SKM-1 treated with dmso at 0.1 percent for 144 hours (cell line): ENCODE measurements around the gene SCARF2.
"Not testable (repeated sequence)": the region's sequence is repeated elsewhere in the genome, so short reads cannot be mapped to it uniquely, and the experiment has no call there.

ENCODE experiments used
- DNase-seq: peaks from one replicate; lab custom pipeline; 2025; ENCODE audit not compliant: unreplicated experiment; lab: John Stamatoyannopoulos, UW

Gene SCARF2

DNA sequence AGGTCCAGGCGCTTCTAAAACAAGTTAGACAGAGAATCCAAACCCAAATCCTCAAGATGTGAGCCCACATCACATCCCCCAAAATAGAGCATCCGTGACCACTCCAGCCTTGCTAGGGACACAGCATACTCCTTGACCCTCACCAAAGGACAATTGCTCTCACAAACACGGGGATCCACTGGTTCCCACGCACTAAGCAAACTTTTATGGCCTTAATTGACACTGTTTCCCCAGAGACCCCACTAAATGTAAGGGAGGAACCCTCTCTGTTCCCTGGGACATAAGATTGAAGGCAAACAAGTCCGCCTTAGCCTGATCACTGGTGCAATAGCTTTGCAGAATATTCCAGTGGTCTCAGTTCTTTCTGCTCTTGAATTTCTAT, 23.6 kb downstream of the SCARF2 start:
- no peak for DNase-seq

DNA sequence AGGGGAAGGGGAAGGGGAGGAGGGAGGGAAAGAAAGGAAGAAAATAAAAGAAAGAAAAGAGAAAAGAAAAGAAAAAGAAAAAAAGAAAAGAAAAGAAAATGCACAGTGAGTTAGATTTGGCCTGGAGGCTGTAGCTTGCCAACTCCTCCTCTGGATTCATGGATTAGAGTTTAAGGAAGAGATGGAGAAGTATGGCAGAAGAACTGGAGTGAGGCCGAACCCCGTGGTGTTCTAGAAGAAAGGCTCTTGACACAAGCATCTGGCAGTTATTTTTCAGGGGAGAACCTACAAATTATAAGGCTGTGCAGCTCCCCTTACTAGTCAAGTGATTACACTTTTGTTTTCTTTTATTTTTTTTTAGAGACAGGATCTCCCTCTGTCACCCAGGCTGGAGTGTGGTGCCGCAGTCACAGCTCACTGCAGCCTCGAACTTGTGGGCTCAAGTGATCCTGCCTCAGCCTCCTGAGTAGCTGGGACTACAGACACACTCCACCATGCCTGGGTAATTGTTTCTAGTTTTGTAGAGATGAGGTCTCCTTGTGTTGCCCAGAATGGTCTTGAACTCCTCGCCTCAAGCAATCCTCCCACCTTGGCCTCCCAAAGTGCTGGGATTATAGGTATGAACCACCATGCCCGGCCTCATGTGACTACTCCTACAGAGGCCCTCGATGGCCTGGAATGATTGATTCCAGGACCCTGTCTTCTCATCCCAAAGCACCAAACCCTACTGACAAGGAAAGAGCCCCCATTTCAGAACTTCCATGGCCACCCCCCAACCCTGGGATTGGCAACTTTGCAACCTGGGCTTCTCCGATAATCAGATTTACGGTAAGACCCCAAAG, 24.2 kb downstream of the SCARF2 start:
- no peak for DNase-seq

DNA sequence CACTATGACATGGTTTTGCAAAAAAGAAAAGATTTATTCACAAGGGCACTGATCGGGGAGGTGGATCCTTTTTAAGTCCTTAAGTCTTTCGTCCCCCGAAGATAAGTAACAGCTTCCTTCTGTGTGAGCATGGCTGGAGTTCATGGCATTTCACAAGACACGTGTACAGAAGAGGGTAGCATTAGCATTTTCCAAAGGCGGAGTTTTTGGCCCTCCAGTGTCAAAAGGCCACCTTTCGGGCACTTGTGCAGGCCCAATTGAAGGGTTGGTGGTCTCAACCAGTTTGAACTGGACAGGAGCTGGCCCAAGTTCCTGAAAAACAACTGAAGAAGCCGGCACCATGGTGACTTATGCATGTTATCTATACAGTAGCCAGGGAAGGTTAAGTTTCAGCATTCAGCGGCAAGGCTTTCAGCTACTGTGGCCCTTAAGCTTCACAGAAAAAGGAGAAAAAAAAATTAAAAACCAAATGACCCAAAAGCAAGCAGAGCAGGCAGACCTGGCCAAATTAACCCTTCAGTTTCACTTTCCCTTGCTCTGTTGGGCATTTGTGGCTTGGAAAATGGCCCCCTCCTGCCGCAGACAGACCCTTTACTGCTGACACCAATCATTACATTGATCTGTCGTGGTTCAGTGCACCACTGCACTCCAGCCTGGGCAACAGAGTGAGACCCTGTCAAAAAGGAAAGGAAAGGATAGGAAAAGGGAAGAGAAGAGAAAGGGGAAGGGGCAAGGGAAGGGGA, 25.0 kb downstream of the SCARF2 start:
- DNase-seq = no peak

DNA sequence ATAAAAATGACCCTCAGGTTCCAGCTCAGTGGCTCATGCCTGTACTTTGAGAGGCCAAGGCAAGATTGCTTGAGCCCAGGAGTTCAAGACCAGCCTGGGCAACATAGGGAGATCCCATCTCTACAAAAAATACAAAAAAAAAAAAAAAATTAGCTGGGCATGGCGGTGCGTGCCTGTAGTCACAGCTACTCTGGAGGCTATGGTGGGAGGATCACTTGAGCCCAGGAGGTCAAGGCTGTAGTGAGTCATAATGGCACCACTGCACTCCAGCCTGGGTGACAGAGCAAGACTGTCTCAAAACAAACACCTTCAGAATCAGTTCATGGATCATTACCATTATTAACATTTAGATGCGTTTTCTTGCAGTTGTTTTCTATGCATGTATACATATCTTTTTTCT, 28.2 kb downstream of the SCARF2 start:
- not testable (repeated sequence) for DNase-seq

DNA sequence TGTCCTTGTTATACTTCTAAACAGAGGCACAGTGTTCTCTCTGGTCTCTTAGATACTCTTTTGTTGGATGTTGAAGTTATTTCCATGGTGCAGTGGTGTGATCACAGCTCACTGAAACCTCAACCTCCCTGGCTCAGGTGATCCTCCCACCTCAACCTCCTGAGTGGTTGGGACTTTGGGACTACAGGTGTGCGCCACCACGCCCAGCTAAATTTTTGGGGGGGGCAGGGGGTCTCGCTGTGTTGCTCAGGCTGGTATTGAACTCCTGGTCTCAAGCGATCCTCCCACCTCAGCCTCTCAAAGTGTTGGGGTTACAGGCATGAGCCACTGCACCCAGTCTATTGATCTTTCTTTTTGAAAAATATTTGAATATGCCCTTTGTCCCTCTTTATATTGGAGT, 28.7 kb downstream of the SCARF2 start:
- DNase-seq = no peak

DNA sequence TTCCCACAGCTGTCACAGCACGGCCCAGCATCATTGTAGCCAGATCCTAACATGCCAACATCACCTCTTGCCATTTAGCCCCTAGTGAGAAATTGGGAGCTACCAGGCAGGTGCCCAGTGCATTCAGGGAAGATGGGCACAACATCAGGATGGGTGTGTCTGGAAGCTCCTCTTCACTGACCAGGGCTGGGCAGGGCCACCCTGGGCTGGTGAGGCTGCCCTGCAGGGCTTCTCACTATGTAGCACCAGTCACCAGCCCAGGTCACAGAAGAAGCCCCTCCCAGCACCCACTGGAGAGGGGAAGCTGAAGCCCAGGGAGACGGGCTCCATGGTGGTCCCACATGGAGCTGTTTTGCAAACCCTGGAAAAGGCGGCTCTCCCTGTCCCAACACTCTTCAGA, 29.8 kb downstream of the SCARF2 start:
- no peak for DNase-seq

DNA sequence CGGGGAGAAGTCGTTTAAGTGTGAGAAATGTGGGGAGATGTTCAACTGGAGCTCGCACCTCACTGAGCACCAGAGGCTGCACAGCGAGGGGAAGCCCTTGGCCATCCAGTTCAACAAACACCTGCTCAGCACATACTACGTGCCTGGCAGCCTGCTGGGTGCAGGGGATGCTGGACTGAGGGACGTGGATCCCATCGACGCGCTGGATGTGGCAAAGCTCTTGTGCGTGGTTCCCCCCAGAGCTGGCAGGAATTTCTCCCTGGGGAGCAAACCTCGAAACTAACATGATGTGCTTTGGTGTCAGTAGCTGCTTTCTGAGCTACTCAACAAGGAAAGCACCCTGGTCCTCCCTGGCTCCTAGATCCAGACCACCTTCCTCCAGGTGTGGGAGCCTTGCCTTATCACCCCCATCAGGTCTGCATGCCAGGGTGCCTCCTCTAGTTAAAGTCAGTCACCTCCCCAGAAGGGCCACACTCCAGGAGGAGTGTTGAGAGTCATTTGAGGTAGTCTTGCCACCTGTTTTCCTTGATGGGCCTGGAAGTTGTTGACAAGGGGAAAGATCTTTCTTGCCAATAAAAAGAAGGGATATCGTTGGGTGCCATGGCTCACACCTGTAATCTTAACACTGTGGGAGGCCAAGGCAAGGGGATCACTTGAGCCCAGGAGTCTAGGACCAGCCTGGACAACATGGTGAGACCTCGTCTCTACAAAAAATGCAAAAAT, 30.8 kb downstream of the SCARF2 start:
- DNase-seq = no peak

DNA sequence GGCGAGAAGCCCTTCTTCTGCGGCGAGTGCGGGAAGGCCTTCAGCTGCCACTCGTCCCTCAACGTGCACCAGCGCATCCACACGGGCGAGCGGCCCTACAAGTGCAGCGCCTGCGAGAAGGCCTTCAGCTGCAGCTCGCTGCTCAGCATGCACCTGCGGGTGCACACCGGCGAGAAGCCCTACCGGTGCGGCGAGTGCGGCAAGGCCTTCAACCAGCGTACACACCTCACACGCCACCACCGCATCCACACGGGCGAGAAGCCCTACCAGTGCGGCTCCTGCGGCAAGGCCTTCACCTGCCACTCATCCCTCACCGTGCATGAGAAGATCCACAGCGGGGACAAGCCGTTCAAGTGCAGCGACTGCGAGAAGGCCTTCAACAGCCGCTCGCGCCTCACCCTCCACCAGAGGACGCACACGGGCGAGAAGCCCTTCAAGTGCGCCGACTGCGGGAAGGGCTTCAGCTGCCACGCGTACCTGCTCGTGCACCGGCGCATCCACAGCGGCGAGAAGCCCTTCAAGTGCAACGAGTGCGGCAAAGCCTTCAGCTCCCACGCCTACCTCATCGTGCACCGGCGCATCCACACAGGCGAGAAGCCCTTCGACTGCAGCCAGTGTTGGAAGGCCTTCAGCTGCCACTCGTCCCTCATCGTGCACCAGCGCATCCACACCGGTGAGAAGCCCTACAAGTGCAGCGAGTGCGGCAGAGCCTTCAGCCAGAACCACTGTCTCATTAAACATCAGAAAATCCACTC, 31.5 kb downstream of the SCARF2 start:
- no peak for DNase-seq

DNA sequence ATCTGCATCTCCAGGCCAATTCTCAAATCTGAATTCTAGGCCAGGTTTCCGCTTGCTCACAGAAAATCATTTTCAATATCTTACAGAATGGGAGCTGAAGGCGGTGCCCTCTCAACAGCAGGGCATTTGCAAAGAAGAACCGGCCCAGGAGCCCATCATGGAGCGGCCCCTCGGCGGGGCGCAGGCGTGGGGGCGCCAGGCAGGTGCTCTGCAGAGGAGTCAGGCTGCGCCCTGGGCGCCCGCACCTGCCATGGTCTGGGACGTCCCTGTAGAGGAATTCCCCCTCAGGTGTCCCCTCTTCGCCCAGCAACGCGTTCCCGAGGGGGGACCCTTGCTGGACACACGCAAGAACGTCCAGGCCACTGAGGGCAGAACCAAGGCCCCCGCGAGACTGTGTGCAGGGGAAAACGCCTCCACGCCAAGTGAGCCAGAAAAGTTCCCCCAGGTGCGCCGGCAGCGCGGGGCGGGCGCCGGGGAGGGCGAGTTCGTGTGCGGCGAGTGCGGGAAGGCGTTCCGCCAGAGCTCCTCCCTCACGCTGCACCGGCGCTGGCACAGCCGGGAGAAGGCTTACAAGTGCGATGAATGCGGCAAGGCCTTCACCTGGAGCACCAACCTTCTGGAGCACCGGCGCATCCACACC, 32.2 kb downstream of the SCARF2 start:
- DNase-seq = no peak

DNA sequence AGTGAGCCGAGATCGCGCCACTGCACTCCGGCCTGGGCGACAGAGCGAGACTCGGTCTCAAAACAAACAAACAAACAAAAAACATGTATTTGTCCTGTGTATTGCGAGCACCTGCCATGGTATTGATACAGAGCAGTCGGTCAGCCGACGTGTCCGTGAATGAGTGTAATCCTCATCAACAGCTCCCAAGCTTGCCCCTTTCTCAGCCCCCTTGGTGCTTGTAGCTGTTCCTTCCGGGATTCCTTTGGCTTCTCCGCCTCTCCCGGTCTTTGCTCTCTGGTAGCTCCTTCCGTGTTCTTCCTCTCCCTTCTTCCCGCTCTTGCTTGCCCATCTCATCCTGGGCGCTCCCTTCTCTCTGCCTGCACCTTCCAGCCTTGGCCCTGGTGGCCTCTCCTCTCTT, 32.7 kb downstream of the SCARF2 start:
- DNase-seq = no peak

DNA sequence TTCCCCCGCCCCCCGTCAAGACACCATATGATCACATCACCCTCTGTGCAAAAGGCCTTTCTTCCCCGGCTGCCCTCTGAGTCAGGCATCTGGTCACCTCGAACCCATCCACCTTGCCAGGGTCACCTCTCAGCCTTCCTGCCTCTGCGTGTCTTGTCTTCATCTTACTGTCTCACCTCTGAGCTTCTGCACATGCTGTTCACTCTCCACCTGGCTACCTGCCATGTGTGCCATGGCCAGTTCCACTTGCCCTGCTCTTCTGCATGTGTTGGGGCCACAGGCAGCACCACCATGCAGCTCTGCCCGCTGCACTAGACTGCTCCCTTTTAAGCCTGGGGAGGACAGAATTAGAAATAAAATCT, 33.9 kb downstream of the SCARF2 start:
- DNase-seq = no peak

DNA sequence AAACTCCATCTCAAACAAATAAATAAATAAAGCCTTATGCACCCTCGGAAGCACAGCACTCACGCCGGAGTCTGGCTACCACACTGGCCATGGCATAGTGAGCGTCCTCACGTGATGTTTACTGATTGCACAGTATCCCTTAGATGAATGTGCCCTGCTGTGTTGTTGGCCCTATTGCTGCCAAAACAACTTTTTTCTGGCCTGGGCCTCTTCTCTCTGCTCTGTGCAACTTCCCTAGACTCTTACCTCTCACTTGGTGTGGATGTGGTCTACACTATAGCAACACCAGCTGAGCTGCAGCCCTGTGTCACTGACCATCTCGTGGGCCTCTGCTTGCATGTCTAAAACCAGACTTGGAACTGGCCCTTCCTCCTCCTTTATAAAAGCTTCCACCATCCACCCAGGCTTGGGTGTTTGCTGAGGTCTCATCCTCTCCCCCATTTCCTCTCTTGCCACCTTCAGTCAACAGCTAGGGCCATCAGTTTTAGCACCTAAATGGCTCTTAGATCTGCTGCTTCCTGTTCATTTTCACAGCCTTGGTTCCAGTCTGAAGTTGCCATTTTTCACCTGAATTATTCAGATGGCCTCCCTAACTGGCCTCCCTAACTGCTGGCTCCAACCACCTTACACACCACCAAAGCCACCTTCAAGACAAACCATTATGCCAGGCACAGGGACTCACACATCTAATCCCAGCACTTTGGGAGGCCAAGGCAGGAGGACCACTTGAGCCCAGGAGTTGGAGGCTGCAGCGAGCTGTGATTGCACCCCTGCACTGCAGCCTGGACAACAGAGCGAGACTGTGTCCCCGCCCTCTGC, 34.5 kb downstream of the SCARF2 start:
- no peak for DNase-seq

DNA sequence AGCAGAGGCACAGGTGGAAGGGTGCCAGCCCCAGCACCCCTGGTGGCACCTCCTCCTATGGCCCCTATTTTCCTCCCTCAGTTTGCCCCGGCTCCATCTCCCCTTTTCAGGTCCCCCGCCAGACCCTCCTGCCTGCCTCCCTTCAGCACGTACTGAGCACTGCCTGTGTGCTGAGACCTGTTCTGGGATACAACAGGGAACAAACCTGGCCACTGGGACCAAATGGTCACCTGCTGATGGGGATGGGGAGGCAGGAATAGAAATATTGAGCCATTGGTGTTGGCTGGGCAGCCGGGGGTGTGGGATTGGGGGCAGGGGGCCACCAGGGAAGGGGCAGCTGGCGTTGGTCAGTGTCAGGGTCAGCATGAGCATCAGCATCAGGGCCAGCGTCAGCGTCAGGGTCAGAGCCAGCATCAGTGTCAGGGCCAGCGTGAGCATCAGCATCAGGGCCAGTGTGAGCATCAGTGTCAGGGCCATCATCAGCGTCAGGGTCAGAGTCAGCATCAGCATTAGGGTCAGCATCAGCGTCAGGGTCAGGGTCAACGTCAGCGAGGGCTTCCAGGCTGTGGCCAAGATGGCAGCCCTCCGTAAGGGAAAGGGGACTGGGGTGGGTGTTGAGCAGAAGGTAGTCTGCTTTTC, 36.1 kb downstream of the SCARF2 start:
- no peak for DNase-seq

DNA sequence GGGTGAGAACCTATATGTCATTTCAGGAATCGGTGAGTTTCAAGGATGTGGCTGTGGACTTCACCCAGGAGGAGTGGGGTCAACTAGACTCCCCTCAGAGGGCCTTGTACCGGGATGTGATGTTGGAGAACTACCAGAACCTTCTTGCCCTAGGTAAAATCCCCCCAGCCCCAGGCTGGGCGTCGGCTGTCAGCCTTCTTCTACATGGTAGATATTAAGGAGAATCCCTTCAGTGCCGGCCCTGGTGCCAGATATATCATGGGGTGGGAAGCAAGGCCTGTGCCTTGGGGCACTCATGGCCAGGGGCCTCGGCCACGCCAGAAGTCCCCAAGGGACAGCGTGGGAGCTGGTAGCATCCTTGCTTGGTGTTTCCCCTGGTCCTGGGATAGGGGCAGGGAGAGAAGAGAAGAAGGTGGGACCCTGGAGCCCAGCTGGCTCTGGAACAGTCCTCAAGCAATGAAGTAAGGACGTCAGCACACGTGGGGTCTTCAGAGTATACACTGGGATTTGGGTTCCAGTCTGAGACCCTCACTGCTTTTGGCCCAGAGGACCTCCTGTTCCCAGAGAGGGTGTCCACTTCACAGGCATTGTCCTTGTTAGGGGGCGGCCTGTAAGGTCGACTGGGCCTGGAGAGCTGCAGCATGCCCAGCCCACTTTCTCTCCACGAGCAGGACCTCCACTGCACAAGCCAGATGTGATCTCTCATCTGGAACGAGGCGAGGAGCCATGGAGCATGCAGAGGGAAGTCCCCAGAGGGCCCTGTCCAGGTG, 36.8 kb downstream of the SCARF2 start:
- DNase-seq = no peak

DNA sequence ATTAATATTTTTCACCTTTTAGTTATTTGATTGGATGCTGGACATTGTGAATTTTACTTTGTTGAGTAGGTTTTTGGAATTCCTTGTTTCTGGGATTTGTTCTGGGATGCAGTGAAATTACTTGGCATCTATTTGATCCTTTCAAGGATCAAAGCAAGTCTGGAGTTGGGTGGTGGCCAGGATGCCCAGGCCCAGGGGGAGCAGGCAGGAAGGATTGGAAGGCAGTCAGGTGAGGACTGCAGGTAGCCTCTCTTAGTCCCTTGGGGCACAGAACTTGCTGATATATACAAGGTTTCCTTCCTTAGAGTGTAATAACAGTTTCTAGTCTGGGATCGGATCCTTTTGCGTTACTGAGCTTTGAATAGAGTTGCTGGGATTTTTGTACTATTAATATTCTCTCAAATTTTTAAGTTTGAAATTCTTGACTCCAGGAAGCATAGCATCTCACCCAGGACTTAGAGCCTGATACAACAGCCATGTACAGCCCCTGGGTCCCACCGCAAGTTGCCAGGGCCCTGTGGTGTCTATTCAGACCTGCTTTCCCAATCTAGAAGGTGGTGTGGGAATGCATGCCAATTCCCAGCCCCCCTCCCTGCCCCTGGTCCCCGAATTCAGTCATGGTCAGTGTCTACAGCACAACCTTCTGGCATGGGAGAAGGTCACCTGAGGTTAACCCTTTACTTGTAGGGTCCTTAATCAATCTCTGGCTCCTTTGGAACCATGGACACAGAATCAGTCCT, 37.6 kb downstream of the SCARF2 start:
- no peak for DNase-seq

DNA sequence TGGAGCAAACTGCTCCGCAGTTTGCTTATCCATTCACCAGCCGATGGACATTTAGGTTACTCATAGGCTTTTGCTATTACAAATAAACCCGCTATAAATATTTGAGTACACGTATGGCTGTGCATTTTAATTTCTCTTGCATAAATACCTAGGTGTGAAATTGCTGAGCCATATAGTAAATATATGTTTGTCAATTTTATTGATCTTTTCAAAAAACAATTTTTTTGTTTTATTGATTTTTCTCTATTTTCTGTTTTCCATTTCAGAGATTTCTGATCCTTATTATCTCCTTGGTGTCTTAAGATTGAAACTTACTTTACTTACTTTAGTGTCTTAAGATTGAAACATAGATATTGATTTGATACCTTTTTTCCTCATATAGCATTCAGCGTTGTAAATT, 39.2 kb downstream of the SCARF2 start:
- no peak for DNase-seq

DNA sequence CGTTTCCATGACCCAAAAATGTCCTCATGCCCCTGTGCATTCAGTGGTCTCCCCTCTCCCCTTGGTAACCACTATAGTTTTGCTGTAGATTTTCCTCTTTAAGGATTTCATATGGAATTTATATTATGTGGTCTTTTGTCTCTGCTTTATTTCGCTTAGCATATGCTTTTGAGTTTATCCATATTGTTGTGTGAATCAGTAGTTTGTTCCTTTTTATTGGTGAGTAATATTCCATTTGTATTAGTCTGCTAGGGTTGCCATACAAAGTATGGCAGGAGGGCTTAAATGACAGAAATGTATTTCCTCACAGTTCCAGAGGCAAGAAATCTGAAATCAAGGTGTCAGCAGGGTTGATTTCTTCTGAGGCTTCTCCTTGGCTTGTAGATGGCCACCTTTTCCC, 40.1 kb downstream of the SCARF2 start:
- no peak for DNase-seq

DNA sequence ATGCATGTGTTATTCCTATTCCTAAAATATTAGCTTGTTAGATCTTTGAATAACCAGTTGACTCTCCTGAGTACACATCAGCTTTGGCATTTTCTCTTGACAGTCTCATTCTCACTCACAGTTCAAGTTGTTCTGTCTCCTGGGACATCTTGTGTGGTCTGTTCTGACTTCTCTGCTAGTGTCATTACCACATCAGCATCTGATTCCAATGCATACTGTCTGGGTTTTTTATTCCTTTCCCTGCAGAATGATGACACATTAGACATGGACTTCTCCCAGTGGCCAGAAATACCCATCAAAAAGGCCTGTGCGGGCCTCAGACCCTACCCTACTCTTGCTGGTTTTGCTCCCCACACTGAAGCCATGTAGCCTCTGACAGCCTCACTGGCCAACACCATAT, 41.0 kb downstream of the SCARF2 start:
- no peak for DNase-seq
